ENCODE measurements around the gene CNTNAP2.

The CNTNAP2 gene

GRCh38 chr7:146290746-146291145 is 174.1 kb downstream of the CNTNAP2 start:
- no peak for DNase-seq (ENCODE audit: low read depth, low spot score)

GRCh38 chr7:146291900-146292299 is 175.3 kb downstream of the CNTNAP2 start:
- DNase-seq (ENCODE audit: low read depth, low spot score), result no peak

GRCh38 chr7:146296028-146296427 is 179.4 kb downstream of the CNTNAP2 start:
- no peak for DNase-seq (ENCODE audit: low read depth, low spot score)

GRCh38 chr7:146314962-146315361 is 198.4 kb downstream of the CNTNAP2 start:
- DNase-seq (ENCODE audit: low read depth, low spot score), result no peak

- no peak for DNase-seq (ENCODE audit: low read depth, low spot score)
These were observed 203.0 kb downstream of the CNTNAP2 start for GRCh38 chr7:146319629-146320028.

- no peak for DNase-seq (ENCODE audit: low read depth, low spot score)
These were observed 204.7 kb downstream of the CNTNAP2 start for GRCh38 chr7:146321301-146321700.

- no peak for DNase-seq (ENCODE audit: low read depth, low spot score)
These were observed 214.8 kb downstream of the CNTNAP2 start for GRCh38 chr7:146331369-146331768.

GRCh38 chr7:146345251-146345650 is 228.7 kb downstream of the CNTNAP2 start:
- no peak for DNase-seq (ENCODE audit: low read depth, low spot score)

GRCh38 chr7:146346096-146346495 is 229.5 kb downstream of the CNTNAP2 start:
- no peak for DNase-seq (ENCODE audit: low read depth, low spot score)

- DNase-seq (ENCODE audit: low read depth, low spot score), result no peak
These were observed 238.6 kb downstream of the CNTNAP2 start for GRCh38 chr7:146355216-146355615.

GRCh38 chr7:146359176-146359575 is 242.6 kb downstream of the CNTNAP2 start:
- DNase-seq (ENCODE audit: low read depth, low spot score), result no peak

GRCh38 chr7:146366938-146367337 is 250.3 kb downstream of the CNTNAP2 start:
- no peak for DNase-seq (ENCODE audit: low read depth, low spot score)

- DNase-seq (ENCODE audit: low read depth, low spot score), result no peak
These were observed 253.6 kb downstream of the CNTNAP2 start for GRCh38 chr7:146370171-146370570.

- DNase-seq (ENCODE audit: low read depth, low spot score), result no peak
These were observed 258.6 kb downstream of the CNTNAP2 start for GRCh38 chr7:146375170-146375569.

- no peak for DNase-seq (ENCODE audit: low read depth, low spot score)
These were observed 261.6 kb downstream of the CNTNAP2 start for GRCh38 chr7:146378196-146378595.

GRCh38 chr7:146387140-146387539 is 270.5 kb downstream of the CNTNAP2 start:
- no peak for DNase-seq (ENCODE audit: low read depth, low spot score)

GRCh38 chr7:146388928-146389327 is 272.3 kb downstream of the CNTNAP2 start:
- no peak for DNase-seq (ENCODE audit: low read depth, low spot score)

- DNase-seq (ENCODE audit: low read depth, low spot score), result no peak
These were observed 276.7 kb downstream of the CNTNAP2 start for GRCh38 chr7:146393346-146393745.

GRCh38 chr7:146397141-146397540 is 280.5 kb downstream of the CNTNAP2 start:
- no peak for DNase-seq (ENCODE audit: low read depth, low spot score)

- no peak for DNase-seq (ENCODE audit: low read depth, low spot score)
These were observed 285.3 kb downstream of the CNTNAP2 start for GRCh38 chr7:146401939-146402338.

GRCh38 chr7:146405737-146406136 is 289.1 kb downstream of the CNTNAP2 start:
- no peak for DNase-seq (ENCODE audit: low read depth, low spot score)

- DNase-seq (ENCODE audit: low read depth, low spot score), result no peak
These were observed 295.4 kb downstream of the CNTNAP2 start for GRCh38 chr7:146411975-146412374.

- no peak for DNase-seq (ENCODE audit: low read depth, low spot score)
These were observed 296.2 kb downstream of the CNTNAP2 start for GRCh38 chr7:146412781-146413180.

GRCh38 chr7:146414373-146414772 is 297.8 kb downstream of the CNTNAP2 start:
- peak; percentile 2 for DNase-seq (ENCODE audit: low read depth, low spot score)

- DNase-seq (ENCODE audit: low read depth, low spot score), result no peak
These were observed 298.3 kb downstream of the CNTNAP2 start for GRCh38 chr7:146414937-146415336.

Data from iPS DF 19.7 (cell line).